ENCODE measurements around the gene PHF21A. TPM values are rescaled to one million over a fixed set of nuclear protein-coding genes. Genes with fewer than 3 reads are reported as not detected.

The PHF21A gene
- total and polyA plus RNA-seq, 2 donors (not counting 3 experiments of a cell fraction or from before 2014, with no cell fraction given): 14.1 to 30.5 TPM

GRCh38 chr11:46036009-46036408 lies 85.2 kb downstream of the PHF21A start:
- Histone ChIP-seq H3K4me2 (ENCODE audit: insufficient read depth, low read length) (no peak overlapping the region), H3K9ac (replicated peaks; ENCODE audit: extremely low read depth, insufficient read depth, low read length) (no peak overlapping the region), H2AFZ (ENCODE audit: low read depth, low read length) (no peak overlapping the region), H3K79me2 (ENCODE audit: control insufficient read depth, insufficient read depth, low read length) (no peaks in the 10 kb centered on the region), H3K27me3 (ENCODE audit: control insufficient read depth in 2 of 2, insufficient read depth in 2 of 2, low read length in 2 of 2) (no peaks in the 10 kb centered on the region), H3K9me1 (replicated peaks; ENCODE audit: control insufficient read depth, extremely low read depth, insufficient read depth, low read length) (no peaks in the 10 kb centered on the region), H3K27ac (ENCODE audit: insufficient read depth, low read depth, low read length) (no peak overlapping the region), H3K4me1 (ENCODE audit: control insufficient read depth, extremely low read depth, insufficient read depth, low read length) (peaks cover 4% of the 10 kb centered on the region), H3K4me3 (replicated peaks in 1 of 3; ENCODE audit: insufficient read depth in 1 of 3, low read depth in 1 of 3, low read length in 3 of 3) (no peak overlapping the region), H3K36me3 (ENCODE audit: control insufficient read depth in 2 of 2, extremely low read depth in 1 of 2, insufficient read depth in 2 of 2, low read length in 2 of 2) (no peaks in the 10 kb centered on the region), H4K20me1 (replicated peaks; ENCODE audit: control insufficient read depth, extremely low read depth, insufficient read depth, low read length) (no peaks in the 10 kb centered on the region), H3K9me3 (replicated peaks; ENCODE audit: control insufficient read depth, insufficient read depth, low read length) (no peaks in the 10 kb centered on the region)
- FAIRE-seq (no peak), DNase-seq (ENCODE audit: low read depth, low spot score) (no peak)
- ChIA-PET CTCF (no interaction called here), POLR2A (no interaction called here)
- BruUV-seq (replicated peaks): no TSS peak
- TF ChIP-seq, protein P1, sequence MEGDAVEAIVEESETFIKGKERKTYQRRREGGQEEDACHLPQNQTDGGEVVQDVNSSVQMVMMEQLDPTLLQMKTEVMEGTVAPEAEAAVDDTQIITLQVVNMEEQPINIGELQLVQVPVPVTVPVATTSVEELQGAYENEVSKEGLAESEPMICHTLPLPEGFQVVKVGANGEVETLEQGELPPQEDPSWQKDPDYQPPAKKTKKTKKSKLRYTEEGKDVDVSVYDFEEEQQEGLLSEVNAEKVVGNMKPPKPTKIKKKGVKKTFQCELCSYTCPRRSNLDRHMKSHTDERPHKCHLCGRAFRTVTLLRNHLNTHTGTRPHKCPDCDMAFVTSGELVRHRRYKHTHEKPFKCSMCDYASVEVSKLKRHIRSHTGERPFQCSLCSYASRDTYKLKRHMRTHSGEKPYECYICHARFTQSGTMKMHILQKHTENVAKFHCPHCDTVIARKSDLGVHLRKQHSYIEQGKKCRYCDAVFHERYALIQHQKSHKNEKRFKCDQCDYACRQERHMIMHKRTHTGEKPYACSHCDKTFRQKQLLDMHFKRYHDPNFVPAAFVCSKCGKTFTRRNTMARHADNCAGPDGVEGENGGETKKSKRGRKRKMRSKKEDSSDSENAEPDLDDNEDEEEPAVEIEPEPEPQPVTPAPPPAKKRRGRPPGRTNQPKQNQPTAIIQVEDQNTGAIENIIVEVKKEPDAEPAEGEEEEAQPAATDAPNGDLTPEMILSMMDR (IDR thresholded peaks at IDR 0.05; ENCODE audit: extremely low read depth in 1 of 2, insufficient read depth in 1 of 2, low read depth in 1 of 2, low read length in 2 of 2): no peak
- TF ChIP-seq GATA2 (IDR thresholded peaks at IDR 0.05; ENCODE audit: insufficient read depth, insufficient read length, low read depth, low read length) (no peak), FOS (IDR thresholded peaks at IDR 0.05; ENCODE audit: borderline replicate concordance, insufficient read depth, low read length) (no peak), EZH2 (IDR thresholded peaks at IDR 0.05; ENCODE audit: borderline replicate concordance, low read depth, low read length, severe bottlenecking) (no peak), POLR2A (IDR thresholded peaks at IDR 0.05; ENCODE audit: low read depth, low read length) (no peak), POLR2AphosphoS5 (IDR thresholded peaks at IDR 0.05; ENCODE audit: insufficient read depth, low read depth, low read length) (no peak), MYC (IDR thresholded peaks at IDR 0.05; ENCODE audit: low read depth, low read length) (no peak), JUN (IDR thresholded peaks at IDR 0.05; ENCODE audit: borderline replicate concordance, insufficient read depth, insufficient read length, low read depth) (no peak), MAX (IDR thresholded peaks at IDR 0.05; ENCODE audit: insufficient read depth, insufficient read length) (no peak)
- intact Hi-C loops (cut with micrococcal nuclease): loop anchor here (10.0 kb wide), 1 partner anchor 59 kb away; no protein-coding TSS in a partner anchor
- dilution Hi-C loops (cut with MboI; ENCODE audit: extremely low pct_ligation_motif_present, low sequenced_read_pairs): no loop called here

Data from endothelial cell of umbilical vein (primary cell).